HCT116 (cell line): Measurements from ENCODE around the gene PFDN4.

Source experiments
- EZH2 ChIP-seq: fragments of 200-600 bp; sonication (generic); IDR thresholded peaks from 2 replicates; pipeline ENCODE4 v1.6.1; 2017; ENCODE audit warnings: antibody characterized with exemption, mixed run types
- JUND ChIP-seq: IDR thresholded peaks from 2 replicates; pipeline ENCODE4 v1.6.1; 2012
- POLR2A ChIP-seq: IDR thresholded peaks from 2 replicates; pipeline ENCODE4 v1.7.0; 2011; ENCODE audit warnings: borderline replicate concordance; ENCODE audit not compliant: insufficient read depth, insufficient read length; ENCODE audit errors: extremely low read depth
- POLR2AphosphoS5 ChIP-seq: IDR thresholded peaks from 2 replicates; pipeline ENCODE4 v1.6.1; 2011; ENCODE audit warnings: mild to moderate bottlenecking, low read depth, low read length, moderate library complexity
- TF ChIP-seq, protein P1 (sequence below), 3 experiments: fragments of 200-600 bp in 1 of 3; sonication (generic) in 1 of 3; IDR thresholded peaks in 2 of 3; conservative IDR thresholded peaks in 1 of 3; 2 replicates each; pipeline ENCODE4 v1.5.1; 2012 to 2017; ENCODE audit warnings: low read depth in 2 of 3, low read length in 2 of 3, antibody characterized with exemption in 1 of 3, borderline replicate concordance in 1 of 3, control low read depth in 1 of 3, mild to moderate bottlenecking in 1 of 3, mixed read lengths in 1 of 3, mixed run types in 1 of 3, moderate library complexity in 1 of 3; ENCODE audit not compliant: insufficient read depth in 1 of 3
- TF ChIP-seq, protein P2 (sequence below): IDR thresholded peaks from 2 replicates; pipeline ENCODE4 v1.6.1; 2011; ENCODE audit warnings: mild to moderate bottlenecking, low read length, moderate library complexity; ENCODE audit not compliant: insufficient replicate concordance; ENCODE audit errors: extremely low read depth
- TF ChIP-seq, protein P3 (sequence below): IDR thresholded peaks from 2 replicates; pipeline ENCODE4 v1.6.1; 2012; ENCODE audit warnings: low read depth

DNA sequence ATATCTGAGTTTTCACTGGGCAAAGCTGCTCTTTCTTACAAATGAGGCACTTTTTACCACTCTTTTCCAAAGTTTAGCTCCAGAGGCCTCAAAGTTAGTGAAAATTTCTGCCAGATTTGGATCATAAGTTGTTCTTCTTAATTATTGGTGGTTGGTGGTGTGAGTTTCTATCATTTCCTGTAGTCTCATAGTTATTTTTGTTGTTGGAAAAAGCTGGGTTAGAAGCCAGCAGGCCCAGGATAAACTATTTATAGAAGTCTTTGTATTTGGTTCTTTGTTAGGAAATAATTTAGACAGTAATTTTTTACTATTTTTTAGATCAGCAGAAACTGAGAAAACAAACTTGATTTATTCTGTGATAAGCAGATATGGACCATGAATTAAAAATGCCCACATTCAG lies 10.6 kb downstream of the PFDN4 start:
- TF ChIP-seq POLR2AphosphoS5 (no peak), POLR2A (no peak), EZH2 (no peak), JUND (no peak)
- TF ChIP-seq, protein P1, sequence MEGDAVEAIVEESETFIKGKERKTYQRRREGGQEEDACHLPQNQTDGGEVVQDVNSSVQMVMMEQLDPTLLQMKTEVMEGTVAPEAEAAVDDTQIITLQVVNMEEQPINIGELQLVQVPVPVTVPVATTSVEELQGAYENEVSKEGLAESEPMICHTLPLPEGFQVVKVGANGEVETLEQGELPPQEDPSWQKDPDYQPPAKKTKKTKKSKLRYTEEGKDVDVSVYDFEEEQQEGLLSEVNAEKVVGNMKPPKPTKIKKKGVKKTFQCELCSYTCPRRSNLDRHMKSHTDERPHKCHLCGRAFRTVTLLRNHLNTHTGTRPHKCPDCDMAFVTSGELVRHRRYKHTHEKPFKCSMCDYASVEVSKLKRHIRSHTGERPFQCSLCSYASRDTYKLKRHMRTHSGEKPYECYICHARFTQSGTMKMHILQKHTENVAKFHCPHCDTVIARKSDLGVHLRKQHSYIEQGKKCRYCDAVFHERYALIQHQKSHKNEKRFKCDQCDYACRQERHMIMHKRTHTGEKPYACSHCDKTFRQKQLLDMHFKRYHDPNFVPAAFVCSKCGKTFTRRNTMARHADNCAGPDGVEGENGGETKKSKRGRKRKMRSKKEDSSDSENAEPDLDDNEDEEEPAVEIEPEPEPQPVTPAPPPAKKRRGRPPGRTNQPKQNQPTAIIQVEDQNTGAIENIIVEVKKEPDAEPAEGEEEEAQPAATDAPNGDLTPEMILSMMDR (IDR thresholded peaks at IDR 0.05 in 2 of 3, conservative IDR thresholded peaks at IDR 0.05 in 1 of 3; ENCODE audit: borderline replicate concordance in 1 of 3, insufficient read depth in 1 of 3, low read depth in 2 of 3, low read length in 2 of 3) = no peak
- TF ChIP-seq, protein P2, sequence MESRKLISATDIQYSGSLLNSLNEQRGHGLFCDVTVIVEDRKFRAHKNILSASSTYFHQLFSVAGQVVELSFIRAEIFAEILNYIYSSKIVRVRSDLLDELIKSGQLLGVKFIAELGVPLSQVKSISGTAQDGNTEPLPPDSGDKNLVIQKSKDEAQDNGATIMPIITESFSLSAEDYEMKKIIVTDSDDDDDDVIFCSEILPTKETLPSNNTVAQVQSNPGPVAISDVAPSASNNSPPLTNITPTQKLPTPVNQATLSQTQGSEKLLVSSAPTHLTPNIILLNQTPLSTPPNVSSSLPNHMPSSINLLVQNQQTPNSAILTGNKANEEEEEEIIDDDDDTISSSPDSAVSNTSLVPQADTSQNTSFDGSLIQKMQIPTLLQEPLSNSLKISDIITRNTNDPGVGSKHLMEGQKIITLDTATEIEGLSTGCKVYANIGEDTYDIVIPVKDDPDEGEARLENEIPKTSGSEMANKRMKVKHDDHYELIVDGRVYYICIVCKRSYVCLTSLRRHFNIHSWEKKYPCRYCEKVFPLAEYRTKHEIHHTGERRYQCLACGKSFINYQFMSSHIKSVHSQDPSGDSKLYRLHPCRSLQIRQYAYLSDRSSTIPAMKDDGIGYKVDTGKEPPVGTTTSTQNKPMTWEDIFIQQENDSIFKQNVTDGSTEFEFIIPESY = no peak
- TF ChIP-seq, protein P3, sequence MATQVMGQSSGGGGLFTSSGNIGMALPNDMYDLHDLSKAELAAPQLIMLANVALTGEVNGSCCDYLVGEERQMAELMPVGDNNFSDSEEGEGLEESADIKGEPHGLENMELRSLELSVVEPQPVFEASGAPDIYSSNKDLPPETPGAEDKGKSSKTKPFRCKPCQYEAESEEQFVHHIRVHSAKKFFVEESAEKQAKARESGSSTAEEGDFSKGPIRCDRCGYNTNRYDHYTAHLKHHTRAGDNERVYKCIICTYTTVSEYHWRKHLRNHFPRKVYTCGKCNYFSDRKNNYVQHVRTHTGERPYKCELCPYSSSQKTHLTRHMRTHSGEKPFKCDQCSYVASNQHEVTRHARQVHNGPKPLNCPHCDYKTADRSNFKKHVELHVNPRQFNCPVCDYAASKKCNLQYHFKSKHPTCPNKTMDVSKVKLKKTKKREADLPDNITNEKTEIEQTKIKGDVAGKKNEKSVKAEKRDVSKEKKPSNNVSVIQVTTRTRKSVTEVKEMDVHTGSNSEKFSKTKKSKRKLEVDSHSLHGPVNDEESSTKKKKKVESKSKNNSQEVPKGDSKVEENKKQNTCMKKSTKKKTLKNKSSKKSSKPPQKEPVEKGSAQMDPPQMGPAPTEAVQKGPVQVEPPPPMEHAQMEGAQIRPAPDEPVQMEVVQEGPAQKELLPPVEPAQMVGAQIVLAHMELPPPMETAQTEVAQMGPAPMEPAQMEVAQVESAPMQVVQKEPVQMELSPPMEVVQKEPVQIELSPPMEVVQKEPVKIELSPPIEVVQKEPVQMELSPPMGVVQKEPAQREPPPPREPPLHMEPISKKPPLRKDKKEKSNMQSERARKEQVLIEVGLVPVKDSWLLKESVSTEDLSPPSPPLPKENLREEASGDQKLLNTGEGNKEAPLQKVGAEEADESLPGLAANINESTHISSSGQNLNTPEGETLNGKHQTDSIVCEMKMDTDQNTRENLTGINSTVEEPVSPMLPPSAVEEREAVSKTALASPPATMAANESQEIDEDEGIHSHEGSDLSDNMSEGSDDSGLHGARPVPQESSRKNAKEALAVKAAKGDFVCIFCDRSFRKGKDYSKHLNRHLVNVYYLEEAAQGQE = no peak
